Fibroblast of villous mesenchyme (primary cell): ENCODE measurements around the gene SYPL2. TPM values are rescaled to one million over a fixed set of nuclear protein-coding genes. Genes with fewer than 3 reads are reported as not detected.

ENCODE experiments used
- DNase-seq: peaks from one replicate; pipeline ENCODE4 v3.0.0-alpha.2; 2010; ENCODE audit warnings: low read depth
- H3K4me3 ChIP-seq: 2 replicates; pipeline ENCODE4 v1.5.1; 2011; ENCODE audit warnings: low read depth, mild to moderate bottlenecking, low read length
- CTCF ChIP-seq: IDR thresholded peaks from 2 replicates; pipeline ENCODE4 v1.5.1; 2012; ENCODE audit warnings: low read depth, mild to moderate bottlenecking, low read length; ENCODE audit not compliant: insufficient read depth
- total RNA-seq: library from RNA; depleted of rRNA; stranded (reverse); fragments of >200 nt; gene quantifications from 2 replicates; pipeline ENCODE4 v1.2.3, GENCODE V29; 2012

Gene SYPL2
- total RNA-seq, 1 donor = 10.8 TPM

- no peak overlapping the region for H3K4me3 ChIP-seq
- TF ChIP-seq CTCF = no peak
- no peak for DNase-seq
These were observed 18.8 kb upstream of the SYPL2 start for GRCh38 chr1:109447524-109447923.

GRCh38 chr1:109454497-109455133, 11.7 kb upstream of the SYPL2 start:
- TF ChIP-seq CTCF = no peak
- no peak for DNase-seq
- no peak overlapping the region for H3K4me3 ChIP-seq

GRCh38 chr1:109457819-109458218, 8.5 kb upstream of the SYPL2 start:
- DNase-seq = no peak
- H3K4me3 ChIP-seq = no peak overlapping the region
- no peak for TF ChIP-seq CTCF

GRCh38 chr1:109466125-109466451, 258 bp upstream of the SYPL2 start:
- peak; percentile 20 for DNase-seq
- TF ChIP-seq CTCF = no peak
- peak overlapping the region; percentile 65 for H3K4me3 ChIP-seq

- peak overlapping the region; percentile 65 for H3K4me3 ChIP-seq
- no peak for DNase-seq
- no peak for TF ChIP-seq CTCF
These were observed 993 bp downstream of the SYPL2 start for GRCh38 chr1:109467301-109467777.

GRCh38 chr1:109468061-109468460, 1.7 kb downstream of the SYPL2 start:
- H3K4me3 ChIP-seq = no peak overlapping the region
- TF ChIP-seq CTCF = no peak
- DNase-seq = no peak

GRCh38 chr1:109468903-109469302, 2.6 kb downstream of the SYPL2 start:
- no peak overlapping the region for H3K4me3 ChIP-seq
- TF ChIP-seq CTCF = no peak
- DNase-seq = no peak
